Esophagus muscularis mucosa (tissue), 3 donors: ENCODE results near the gene TMEM185B.

ENCODE experiments used
- POLR2AphosphoS5 ChIP-seq, 2 donors: sonication (generic); formaldehyde crosslinking; IDR thresholded peaks; one replicate each; pipeline ENCODE4 v1.6.1; 2017; ENCODE audit warnings: antibody characterized with exemption in 2 of 2
- TF ChIP-seq, protein P1 (sequence below), 3 experiments: fragments of 200-600 bp in 2 of 3; fragments of 450-650 bp in 1 of 3; sonication (generic) in 2 of 3; IDR thresholded peaks; one replicate each; pipeline ENCODE4 v1.5.1; 2017 to 2019; ENCODE audit warnings: antibody characterized with exemption in 3 of 3, mild to moderate bottlenecking in 2 of 3, moderate library complexity in 1 of 3

DNA sequence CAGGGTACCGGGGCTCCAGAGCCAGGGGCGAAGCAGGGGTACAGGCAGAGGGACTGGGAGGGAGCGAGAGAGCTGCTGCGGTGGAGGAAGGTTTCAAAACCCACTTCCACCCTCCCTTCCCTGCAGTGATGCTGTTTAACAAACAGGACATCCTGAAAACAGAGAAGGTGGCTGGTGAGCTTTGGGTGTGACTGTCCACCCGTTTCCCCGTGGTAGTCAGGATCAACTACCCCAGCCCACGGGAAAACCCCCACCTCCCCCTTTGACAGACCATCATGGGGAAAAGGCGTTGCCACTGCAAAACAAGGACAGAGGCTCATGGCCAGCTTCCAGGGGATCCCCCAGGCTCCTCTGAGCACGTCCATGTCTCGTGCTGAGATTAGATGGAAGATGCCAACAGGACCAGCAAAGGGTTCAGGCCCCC lies 12.9 kb downstream of the TMEM185B start:
- TF ChIP-seq, protein P1, sequence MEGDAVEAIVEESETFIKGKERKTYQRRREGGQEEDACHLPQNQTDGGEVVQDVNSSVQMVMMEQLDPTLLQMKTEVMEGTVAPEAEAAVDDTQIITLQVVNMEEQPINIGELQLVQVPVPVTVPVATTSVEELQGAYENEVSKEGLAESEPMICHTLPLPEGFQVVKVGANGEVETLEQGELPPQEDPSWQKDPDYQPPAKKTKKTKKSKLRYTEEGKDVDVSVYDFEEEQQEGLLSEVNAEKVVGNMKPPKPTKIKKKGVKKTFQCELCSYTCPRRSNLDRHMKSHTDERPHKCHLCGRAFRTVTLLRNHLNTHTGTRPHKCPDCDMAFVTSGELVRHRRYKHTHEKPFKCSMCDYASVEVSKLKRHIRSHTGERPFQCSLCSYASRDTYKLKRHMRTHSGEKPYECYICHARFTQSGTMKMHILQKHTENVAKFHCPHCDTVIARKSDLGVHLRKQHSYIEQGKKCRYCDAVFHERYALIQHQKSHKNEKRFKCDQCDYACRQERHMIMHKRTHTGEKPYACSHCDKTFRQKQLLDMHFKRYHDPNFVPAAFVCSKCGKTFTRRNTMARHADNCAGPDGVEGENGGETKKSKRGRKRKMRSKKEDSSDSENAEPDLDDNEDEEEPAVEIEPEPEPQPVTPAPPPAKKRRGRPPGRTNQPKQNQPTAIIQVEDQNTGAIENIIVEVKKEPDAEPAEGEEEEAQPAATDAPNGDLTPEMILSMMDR (IDR thresholded peaks at IDR 0.05) = no peak
- TF ChIP-seq POLR2AphosphoS5 (IDR thresholded peaks at IDR 0.05) = no peak
